ENCODE data around the gene FKBP11.
A peak's percentile ranks its signal among the peaks of the same experiment; 100 is the strongest.

The FKBP11 gene

DNA sequence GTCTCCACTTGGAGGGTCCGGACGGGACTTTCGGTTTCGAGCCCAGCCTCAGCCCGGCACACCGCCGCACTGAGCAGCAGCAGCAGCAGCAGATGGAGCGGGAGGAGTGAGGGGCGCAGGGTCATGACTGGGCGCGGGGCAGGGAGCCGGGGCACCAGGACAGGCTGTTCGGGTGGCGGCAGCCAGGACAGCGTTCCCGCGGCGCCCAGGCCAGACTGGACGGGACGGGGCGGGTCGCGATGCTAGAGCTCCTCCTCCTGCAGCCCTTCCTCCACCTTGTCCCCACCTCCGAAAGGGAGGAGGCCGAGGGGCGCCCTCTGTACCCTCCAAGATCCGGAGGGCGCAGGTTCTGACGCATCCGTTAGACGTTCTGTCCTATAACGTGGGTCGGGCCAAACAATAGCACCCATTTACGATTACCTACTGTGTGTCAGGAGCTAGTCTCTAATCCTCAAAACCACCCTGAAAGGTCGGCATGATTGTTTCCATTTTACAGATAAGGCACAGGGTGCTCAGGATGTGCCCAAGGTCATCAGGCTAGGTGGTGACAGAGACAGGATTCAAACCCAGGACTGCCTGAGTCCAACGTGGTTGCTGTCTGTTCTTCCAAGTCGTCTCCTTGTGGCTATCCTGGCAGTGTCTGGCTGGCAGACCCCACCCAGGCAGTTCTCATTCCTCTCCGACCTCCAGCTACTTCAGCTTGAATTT is at the start of gene FKBP11:
Gene FKBP11, minus strand, starts transcription at position 189 of the 708 bp plus-strand sequence. Its CDS starts 64 bp downstream, at position 125.
- DNase-seq (ENCODE audit: low spot score): no peak

DNA sequence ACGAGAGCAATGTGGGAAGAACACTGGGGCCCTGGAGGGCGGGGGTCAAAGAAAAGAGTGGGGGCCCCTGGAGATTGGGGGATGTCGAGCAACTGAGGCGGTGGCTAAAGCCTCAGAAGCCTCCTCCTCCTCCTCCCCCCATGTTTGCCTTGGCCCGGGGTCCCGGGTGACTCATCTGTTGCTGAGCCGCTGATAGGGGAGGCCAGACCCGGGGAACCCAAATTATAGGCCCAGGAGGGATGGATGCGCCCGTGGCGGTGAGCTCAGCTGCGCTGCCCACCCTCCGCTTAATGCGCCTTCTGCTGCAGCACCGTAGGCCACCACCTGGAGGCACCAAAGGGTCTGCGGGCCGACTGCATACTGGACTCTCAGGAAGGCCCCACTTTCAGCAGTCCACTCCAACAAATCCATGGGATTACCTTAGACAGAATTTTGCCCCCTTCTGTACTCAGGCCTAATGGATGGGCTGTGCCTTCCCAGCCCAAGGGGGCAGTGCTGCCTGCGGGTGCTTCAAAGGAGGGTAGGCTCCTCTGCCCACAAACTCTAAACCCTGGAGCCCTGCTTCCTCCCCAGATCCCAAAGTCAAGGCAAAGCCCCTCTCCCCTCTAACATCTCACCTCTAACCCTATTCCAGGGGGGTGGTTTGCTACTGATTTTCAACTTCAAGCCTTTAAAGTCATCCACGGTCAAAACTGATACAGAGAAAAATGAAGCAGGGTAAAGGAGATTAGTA is 48.8 kb upstream of the FKBP11 start:
- DNase-seq (ENCODE audit: low spot score): no peak

DNA sequence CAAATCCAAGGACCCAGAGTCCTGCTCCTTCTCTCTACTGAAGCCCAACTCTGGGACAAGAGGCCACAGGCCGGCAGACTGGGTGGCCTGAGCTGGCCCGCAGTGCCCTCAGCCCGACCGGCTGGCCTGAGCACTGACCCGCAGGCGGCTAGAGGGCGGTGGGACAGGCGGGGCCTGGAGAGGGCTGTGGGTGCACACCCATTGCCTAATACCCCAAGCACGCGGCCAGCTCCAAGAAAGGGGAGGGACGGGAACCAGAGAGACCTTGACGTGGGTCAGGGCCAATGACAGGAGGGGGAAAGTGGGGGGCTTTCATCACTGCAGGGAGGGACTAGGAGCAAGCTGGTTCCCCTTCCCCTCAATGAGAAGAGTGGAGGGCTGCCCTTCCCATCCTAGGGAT is 48.2 kb upstream of the FKBP11 start:
- no peak for DNase-seq (ENCODE audit: low spot score)

DNA sequence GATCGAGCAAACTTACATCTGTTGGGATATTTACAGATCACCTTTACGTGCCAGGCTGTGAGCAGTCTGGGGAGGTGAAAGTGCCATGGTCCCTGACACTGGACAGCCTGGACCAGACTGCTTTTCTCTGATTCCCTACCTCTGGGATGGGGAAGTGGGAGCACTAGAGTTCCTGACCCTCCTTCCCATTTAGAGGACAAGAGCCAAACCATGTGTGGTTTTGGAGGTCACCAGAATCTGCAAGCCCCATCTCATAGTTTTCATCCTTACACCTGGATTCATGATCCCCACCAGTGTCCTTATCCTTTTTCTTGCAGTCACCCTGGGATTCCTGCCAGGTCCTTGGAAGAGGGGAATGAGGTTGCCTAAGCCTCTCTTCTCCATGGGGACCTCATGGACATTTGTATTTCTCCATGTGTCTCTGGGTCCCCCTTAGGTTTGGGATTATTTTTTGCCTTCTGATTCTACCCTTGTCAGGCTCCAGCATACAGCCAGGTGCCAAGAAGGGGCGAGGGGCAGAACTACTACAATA is 47.7 kb upstream of the FKBP11 start:
- DNase-seq (ENCODE audit: low spot score): no peak

DNA sequence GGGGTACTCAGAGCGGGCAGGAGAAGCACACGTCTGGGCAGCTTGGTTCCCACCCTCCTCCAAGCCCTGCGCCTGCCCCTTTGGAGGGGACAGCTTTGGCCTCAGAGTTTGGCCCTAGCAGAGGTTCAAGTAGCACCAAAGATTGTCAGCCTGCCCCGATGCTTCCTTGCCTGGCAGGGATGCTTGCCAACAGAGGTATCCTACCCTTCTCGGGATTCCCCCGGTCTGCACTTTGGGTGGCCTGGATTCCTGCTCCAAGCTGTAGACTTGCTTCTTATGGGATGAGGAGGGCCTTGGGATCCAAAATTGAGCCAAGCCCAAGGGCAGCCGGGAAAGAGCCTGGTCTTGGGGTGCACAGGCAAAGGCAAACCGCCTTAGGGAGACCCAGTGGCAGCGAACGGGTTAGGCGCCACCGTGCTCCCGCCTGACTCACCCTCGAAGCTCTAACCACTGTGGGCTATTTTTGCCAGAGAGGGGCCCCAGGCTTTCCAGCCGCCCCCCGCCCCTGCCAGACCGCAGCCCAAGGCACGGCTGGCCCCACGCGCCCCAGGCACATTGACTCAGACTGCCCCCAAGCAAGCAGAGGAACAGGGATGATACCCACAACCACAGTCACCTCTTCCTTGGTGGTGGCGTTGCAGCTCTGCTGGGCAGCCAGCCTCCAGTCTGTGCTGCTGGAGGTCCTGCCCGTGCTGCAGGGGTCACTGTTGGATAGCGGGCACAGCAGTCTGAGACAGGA is 47.1 kb upstream of the FKBP11 start:
- no peak for DNase-seq (ENCODE audit: low spot score)

DNA sequence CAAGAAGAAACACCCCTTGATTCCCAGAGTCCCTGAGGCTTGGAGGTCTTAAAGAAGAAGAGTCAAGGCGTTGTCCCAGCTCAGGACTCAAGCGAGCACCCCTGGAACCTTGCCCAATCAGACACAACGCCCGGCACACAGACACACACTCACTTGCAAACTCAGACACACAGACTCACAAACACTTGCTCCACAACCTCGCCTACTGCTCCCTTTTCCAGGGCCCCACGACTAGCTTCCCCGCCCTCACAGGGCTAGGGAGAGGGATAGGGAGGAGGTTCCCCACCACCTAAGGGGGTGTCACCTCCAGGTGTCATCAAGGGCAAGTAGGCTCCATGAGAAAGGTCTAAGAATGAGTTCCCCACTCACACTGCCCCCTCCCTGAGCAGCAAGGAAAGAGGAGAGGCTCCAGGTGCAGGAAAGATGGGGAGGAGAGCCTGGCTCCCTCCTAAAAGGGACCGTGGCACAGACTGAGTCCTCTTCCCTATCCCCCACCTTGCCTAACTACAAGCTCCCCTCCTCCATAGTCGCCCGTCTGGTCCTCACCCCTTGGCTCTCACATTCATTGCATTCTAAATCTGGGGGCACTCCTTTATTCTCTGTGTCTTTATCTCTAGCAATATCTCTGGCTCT is 45.5 kb upstream of the FKBP11 start:
- no peak for DNase-seq (ENCODE audit: low spot score)

DNA sequence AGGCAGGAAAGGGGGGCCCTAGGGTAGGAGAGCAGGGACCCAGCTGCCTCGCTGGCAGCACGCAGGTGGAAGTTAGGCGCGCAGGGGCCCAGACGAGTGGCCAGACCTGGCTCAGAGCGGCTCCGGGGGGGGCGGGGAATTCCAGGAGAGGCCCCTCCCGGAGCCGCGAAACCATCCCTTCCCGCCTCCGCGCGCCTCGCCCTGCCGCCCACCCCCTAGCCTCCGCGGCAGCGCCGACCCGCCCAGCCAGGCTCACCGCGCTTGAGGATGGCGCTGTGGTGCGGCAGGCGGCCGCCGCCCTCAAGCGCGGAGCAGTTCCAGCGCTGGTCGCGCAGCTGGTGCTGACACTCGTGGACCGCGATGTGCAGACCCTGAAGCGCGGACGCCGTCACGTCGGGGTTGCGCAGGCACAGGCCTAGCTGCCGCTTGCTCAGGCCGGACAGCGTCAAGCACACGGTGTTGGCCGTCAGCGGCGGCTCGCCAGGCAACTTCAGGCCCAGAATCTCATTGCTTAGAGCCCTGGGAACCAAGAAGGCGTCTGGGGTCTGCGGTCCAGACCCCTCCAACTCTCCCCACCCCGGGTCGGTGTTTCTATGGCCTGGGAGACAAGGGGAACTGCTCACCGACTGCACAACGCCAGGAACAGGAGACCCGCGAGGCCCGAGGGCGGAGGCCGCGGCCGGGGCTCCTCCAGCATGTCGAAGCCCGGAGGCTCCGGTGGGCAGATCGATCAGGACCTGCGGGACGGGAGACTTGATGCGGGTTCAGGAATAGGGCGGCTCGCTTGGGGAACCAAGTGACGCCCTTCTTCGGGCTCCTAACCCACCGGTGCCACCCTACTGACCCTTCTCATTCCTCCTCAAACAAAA is 44.8 kb upstream of the FKBP11 start:
- DNase-seq (ENCODE audit: low spot score): no peak

DNA sequence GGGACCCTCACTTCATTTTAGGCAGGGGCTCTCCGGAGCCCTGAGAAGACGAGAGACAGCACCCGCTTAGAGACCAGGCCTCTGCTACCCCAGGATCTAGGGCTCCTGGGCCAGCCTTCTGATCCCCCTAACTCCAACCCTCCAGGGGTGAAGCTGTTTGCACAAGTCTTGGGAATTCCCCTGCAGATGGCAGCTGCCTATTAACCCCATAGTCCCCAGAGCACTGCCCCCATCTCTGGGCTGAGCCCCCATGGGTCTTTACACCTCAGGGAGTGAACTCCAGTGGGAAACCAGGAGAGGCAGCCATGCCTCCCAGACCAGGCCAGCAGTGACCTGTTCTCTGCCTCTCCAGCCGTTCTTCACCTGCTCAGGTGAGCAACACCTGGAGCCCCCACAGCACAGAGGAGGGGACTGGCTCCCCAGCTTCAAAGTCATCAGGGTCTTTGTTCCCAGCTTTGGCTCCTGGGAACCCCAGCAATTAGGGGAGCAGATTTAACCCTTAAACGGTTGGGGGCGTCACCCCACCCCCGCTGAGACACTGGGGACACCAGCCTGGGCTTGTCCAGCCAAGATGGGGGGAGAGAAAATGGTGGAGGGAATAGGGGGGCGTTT is 44.0 kb upstream of the FKBP11 start:
- no peak for DNase-seq (ENCODE audit: low spot score)

DNA sequence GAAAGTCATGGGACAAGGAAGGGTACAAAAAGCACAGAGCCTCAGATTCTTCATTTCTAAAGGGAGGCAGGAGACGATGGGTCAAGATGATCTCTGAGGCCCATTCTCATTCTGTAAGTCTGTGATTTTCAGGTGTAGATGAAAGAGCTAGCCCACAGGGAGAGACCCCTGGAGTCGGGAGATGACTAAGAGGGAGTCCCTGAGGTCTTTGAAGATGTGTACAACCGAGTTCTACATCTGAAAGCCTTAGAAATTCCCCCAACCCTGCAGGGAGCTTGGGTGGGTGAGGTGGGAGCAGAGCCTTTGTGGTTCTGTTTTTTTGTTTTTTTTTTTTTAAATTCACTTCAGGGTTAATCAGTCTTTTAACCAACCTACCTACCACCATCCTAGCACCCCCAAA is 43.2 kb upstream of the FKBP11 start:
- no peak for DNase-seq (ENCODE audit: low spot score)

DNA sequence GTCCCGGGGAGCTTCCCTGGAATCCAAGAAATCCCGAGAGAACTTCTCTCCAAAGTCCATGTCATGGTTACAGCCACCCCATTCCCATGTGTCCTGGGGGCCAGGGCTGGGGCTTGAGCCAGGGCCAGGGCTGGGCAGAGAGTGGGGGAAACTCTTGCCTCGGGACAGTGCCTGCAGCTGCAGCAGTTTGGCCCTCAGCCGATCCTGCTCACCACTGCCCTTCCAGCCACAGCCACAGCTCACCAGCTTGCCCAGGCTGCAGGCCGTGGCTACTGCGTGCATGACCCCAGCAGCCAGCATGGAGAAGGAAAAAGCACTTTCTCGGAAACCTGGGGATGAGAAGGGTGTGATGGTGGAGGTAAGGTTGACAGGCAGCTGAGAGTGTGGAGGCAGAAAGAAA is 42.7 kb upstream of the FKBP11 start:
- DNase-seq (ENCODE audit: low spot score): no peak

DNA sequence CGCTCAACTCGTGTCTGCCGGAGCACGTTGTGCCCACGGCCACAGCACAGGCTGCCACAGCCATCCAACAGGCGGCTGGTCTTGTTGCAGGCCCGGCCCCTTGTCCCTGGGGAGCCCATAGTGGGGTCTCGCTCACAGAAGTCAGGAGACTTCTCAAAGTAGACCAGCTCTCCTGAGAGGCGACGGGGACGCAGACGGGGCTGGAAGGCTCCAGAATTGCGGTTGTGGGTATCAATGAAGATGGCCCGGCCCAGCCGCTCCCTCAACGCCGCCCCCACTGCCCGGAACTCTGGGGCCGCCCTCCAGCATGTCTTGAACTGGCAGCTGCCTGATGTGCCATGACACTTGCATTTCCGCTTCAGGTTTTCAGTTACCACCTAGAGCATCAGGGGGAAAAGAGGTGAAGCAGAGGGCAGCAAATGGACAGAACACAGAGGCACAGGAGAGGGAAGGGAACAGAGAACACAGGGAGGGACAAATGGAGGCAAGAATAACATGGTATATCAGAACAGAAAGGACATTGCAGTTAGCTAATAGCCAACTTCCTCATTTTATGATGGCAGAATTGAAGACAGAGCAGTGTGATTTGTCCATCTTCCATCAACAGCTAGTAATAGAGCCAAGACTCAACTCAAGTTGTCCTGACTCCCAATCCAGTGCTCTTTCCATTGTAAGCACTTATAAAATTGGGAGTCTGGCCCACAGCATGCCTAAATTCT is 41.0 kb upstream of the FKBP11 start:
- no peak for DNase-seq (ENCODE audit: low spot score)

DNA sequence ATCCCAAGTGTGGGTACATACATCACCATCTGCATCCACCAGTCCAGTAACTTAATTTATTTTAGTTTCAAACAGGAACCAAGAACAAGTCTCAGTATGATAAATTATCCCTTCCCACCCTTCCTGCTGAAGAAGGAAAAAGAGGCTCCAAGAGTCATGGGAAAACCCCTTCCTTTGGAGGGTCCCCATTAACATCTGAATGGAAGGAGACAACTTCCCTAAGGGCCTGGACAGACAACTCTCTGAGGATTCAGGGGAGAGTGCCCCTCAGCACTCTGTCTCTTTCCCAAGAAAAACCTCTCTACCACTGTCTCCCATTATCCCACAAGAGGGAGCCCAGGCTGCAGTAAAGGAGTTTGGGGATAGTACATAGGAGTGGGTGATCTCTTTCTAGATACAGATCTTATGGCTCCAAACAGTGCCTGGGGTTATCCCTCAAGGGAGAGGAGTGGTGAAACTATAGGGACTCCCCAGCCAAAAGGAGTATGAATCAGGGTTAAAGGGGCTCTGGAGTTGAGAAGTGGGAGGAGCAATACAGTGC is 40.1 kb upstream of the FKBP11 start:
- DNase-seq (ENCODE audit: low spot score): no peak

DNA sequence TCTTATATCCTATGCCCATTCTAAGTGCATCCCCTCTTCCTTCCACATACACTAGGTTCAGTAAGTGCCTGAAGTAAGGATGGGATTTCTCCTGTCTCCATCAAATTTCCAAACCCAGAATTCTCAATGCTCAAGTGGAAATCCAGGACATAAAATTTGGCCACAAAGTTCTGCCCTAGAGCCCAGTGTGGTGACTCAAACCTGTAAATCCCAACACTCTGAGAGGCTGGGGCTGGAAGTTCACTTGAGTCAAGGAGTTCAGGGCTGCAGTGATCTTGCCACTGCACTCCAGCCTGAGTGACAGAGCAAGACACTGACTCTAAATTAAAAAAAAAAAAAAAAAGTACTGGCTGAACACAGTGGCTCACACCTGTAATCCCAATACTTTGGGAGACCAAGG is 36.5 kb upstream of the FKBP11 start:
- no peak for DNase-seq (ENCODE audit: low spot score)

DNA sequence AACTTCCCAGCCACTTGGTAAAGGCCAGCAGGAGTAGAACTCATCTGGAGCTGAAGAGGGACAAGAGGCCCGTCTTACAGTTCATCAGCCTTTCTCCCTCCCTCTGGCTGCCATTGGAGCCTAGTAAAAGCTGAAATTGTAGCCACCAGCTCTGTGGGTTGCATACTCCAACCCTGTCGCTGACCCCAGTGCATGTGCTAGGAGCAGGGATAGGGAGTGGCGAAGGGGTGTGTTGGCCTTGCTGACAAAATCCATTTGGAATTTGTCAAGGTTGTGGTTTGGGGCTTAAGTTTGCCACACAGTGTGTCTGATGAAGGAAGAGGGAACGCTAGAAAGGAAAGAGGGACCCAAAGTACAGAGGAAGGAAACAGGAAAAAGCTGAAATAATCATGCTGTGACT is 36.0 kb upstream of the FKBP11 start:
- DNase-seq (ENCODE audit: low spot score): no peak

DNA sequence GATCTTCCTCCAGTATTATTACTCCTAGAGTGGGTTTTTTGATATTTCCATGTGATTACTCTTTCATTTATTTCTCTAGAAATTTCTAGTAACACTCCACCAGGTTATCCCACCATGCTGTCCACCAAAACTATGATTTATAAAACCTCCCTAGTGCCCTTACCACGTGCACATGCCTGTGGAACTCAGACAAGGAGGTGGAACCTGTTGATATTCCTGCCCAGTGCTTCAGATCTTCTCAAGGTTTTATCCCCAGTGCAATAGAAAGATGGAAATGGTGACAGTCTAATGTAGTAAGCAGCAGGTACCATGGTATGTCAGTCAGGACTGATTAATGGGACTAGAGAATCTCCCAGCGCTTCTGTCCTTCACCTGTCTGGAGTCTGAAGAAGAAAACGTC is 35.5 kb upstream of the FKBP11 start:
- DNase-seq (ENCODE audit: low spot score): no peak

DNA sequence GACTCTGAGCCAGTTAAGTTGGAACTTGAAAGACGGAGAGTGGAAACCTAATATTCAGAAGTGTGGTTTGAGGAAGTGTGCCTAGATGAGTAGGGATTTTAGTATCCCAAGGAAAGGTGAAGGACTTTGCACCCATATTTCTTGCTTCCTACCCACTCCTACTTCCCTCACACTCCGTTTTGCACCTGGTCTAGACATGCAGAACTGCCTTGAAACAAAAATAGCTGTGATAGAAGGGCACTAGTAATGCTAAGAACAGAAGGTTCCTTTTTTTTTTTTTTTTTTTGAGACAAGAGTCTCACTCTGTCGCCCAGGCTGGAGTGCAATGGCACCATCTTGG is 32.7 kb upstream of the FKBP11 start:
- DNase-seq (ENCODE audit: low spot score): no peak

DNA sequence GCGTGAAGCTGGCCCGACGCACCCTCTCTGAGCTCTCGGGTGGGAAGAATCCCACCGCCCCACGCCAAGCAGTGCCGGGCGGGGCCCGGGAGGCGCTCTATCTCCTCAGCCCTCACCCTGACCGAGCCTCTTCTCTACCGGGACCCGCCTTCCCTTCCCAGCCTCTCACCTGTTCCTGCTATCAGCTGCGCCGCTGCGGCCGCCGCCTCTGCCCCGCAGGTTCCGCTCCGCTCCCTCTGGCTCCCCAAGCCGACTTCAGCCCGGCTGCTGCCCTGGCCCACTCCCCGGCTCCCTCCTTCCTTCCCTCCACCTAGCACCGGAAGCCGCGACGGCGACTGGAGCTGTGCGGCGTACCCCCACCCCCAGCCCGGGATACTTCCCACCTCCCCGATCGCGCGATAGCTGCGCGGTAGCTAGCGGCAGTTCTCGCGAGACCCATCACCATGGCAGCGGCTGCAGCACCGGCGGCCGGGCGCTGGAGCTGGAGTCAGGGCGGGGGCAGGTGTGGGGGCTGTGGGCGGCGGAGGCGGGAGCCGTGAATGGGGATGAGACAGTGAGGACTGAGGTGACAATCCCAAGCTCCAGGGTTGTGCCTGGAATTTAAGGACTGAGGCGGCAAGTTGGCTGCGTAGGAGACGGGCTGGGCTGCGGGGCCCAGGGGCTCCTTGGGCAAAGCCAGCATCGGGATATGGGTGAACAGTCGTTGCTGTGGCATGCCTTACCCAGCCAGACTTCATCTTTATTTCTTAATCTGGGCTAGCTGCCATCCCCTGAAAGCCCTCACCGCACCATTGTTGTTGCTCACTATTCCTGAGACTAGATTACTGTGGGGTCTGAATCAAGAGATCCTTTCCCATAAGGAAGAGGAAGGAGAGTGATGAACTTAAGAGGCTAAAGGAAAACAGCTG is 32.1 kb upstream of the FKBP11 start, which contains the start of gene ARF3:
Gene ARF3, minus strand, starts transcription at position 347 of the 908 bp plus-strand sequence. CDS start 16,392 bp downstream, outside the sequence.
- peak; percentile 87 for DNase-seq (ENCODE audit: low spot score)

DNA sequence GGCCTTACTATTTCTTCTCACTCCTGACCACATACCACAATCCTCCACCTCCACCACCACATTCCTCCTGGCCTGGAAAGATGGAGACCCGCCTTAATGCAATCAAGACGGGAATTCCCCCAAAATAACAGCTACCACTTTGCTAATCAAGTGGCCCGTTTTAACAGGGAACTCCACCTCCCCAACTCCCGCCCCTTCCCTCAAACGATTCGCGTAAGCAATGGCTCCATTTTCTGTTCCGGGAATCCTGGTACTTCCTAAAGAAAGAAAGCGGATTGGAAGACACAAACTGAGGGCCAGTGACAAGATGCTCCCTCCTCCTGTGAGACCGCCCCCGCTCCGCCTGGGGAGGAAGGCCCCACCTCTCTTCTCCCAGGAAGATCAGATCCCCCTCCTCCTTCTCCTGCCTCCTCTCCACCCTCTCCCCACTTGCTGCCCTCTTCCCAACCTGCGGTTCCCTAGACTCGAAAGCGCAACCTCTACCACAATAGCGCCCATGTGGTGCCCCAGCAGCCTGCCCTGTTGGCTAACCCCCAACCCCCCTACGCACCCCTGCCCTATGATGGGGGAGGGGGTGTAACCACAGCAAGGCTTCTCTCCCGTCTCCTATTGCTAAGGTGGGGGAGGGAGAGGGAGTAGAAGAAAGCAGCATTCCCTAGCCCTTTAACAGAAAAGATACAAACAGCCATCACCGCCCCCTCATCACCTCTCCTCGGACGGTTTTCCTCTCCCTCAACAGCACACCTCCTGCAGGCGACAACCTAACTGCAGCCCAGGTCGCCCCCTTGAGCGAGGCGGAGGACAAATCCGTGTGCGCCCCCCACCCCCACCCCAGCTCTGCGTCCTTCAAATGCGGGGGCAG is 31.2 kb upstream of the FKBP11 start:
- DNase-seq (ENCODE audit: low spot score): peak; percentile 74

Data from globus pallidus (tissue), 1 donor.